Measurements from ENCODE around the gene ZNF426.
"Not testable (repeated sequence)": the region's sequence is repeated elsewhere in the genome, so short reads cannot be mapped to it uniquely, and the experiment has no call there.

GRCh38 chr19:9541281-9541680, 2.8 kb upstream of the ZNF426 start:
- TF ChIP-seq CTCF (IDR thresholded peaks at IDR 0.05; ENCODE audit: low read depth, low read length); EZH2phosphoT487 (IDR thresholded peaks at IDR 0.05; ENCODE audit: low read depth): not testable (repeated sequence)

Measured in OCI-LY3 (cell line).